RWPE1 (cell line): Measurements from ENCODE around the gene SMYD3.

Experiments
- CTCF ChIA-PET: fragments of 350-600 bp; sonication (Branson Sonifier 250); formaldehyde crosslinking; extraction: SDS; loops from one replicate; lab custom pipeline; 2021; lab: Yijun Ruan, JAX
- POLR2A ChIA-PET: fragments of 400-600 bp; formaldehyde crosslinking; extraction: SDS; loops from one replicate; lab custom pipeline; 2020; ENCODE audit warnings: antibody characterized with exemption; ENCODE audit not compliant: low non-redundant PET; lab: Yijun Ruan, JAX
- DNase-seq: peaks from one replicate; pipeline ENCODE4 v3.0.0; 2012; ENCODE audit warnings: low spot score
- H3K27ac ChIP-seq: fragments of 450-650 bp; 2 replicates; pipeline ENCODE4 v1.5.1; 2017
- TF ChIP-seq, protein P1 (sequence below): fragments of 450-650 bp; conservative IDR thresholded peaks from 2 replicates; pipeline ENCODE4 v1.5.1; 2017; ENCODE audit warnings: low read depth, mild to moderate bottlenecking

Gene SMYD3

GRCh38 chr1:245894843-245895242, 612.2 kb downstream of the SMYD3 start:
- H3K27ac ChIP-seq, result no peak overlapping the region
- no peak for DNase-seq
- TF ChIP-seq, protein P1, sequence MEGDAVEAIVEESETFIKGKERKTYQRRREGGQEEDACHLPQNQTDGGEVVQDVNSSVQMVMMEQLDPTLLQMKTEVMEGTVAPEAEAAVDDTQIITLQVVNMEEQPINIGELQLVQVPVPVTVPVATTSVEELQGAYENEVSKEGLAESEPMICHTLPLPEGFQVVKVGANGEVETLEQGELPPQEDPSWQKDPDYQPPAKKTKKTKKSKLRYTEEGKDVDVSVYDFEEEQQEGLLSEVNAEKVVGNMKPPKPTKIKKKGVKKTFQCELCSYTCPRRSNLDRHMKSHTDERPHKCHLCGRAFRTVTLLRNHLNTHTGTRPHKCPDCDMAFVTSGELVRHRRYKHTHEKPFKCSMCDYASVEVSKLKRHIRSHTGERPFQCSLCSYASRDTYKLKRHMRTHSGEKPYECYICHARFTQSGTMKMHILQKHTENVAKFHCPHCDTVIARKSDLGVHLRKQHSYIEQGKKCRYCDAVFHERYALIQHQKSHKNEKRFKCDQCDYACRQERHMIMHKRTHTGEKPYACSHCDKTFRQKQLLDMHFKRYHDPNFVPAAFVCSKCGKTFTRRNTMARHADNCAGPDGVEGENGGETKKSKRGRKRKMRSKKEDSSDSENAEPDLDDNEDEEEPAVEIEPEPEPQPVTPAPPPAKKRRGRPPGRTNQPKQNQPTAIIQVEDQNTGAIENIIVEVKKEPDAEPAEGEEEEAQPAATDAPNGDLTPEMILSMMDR, result no peak
- ChIA-PET POLR2A (no interaction called here), CTCF (no interaction called here)

GRCh38 chr1:245893025-245893424, 614.1 kb downstream of the SMYD3 start:
- CTCF ChIA-PET, result no interaction called here
- POLR2A ChIA-PET, result no interaction called here
- H3K27ac ChIP-seq, result no peak overlapping the region
- DNase-seq, result no peak
- TF ChIP-seq, protein P1, result no peak

DNA sequence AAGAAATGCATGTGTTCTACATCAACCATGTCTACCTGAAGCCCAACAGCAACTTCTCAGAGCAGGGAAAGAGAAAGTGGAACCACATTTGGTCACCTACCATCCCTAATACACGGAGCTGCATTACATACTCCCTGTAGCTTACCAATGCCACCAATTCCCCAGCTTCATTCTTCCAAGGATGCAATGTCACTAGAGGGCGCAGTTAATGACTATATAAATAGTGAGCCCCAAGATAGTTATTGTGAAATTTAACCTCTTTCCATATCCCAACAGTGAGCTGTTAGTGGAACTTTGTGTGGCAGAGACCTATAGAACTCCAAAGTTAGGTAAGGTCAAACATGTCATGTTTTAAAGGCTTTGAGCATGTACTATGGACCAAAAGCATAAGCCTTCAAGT, 618.3 kb downstream of the SMYD3 start:
- CTCF ChIA-PET, result interaction anchor here (0.6 kb wide), 1 partner anchor 246 kb away, joined by 3 read pairs; no protein-coding TSS in a partner anchor
- DNase-seq, result no peak
- H3K27ac ChIP-seq, result no peak overlapping the region
- TF ChIP-seq, protein P1, result no peak
- POLR2A ChIA-PET, result no interaction called here

- TF ChIP-seq, protein P1, result no peak
- no peak overlapping the region for H3K27ac ChIP-seq
- CTCF ChIA-PET, result no interaction called here
- no peak for DNase-seq
- POLR2A ChIA-PET, result no interaction called here
Measured at GRCh38 chr1:245887829-245888228, 619.2 kb downstream of the SMYD3 start.

DNA sequence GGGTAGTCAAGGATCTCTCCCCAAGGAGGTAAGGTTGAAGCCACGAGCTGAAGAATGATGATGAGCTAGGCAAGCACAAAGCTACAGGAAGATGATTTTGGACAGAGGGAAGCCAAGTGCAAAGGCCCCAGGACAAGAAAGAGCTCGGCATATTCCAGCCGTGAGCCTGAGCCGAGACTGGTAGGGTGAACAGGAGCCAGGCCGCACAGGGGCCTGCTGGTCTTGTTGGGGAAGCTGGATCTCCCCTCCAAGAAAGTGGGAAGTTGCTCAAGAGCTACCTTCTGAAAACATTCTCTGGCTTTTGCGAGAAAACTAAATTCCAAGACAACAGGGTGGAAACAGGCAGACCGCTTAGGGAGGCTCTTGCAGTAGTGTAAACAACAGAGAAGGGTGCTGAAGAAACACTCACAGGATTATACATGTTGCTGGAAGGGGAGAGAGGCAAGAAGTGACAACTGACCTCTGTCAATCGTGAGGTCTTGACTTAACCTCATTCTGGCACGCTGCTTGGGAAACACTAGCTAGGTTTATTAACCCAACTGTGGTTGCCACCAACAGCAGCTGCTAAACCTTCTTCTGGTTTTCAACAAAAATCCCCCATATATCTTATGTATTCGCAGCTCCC, 625.2 kb downstream of the SMYD3 start:
- no peak for DNase-seq
- TF ChIP-seq, protein P1, result no peak
- no peak overlapping the region for H3K27ac ChIP-seq
- POLR2A ChIA-PET, result no interaction called here
- CTCF ChIA-PET, result interaction anchor here (1.9 kb wide), 1 partner anchor 14 kb away, joined by 4 read pairs; no protein-coding TSS in a partner anchor

GRCh38 chr1:245880754-245881403, 626.2 kb downstream of the SMYD3 start:
- DNase-seq, result no peak
- ChIA-PET CTCF (interaction anchor here (1.9 kb wide), 1 partner anchor 15 kb away, joined by 4 read pairs; no protein-coding TSS in a partner anchor), POLR2A (no interaction called here)
- H3K27ac ChIP-seq, result no peak overlapping the region
- TF ChIP-seq, protein P1, result no peak
